Nephron (organoid): Measurements from ENCODE around the gene CDV3.

Experiments used
- H3K27ac Mint-ChIP-seq, 3 experiments: 2 replicates each; pipeline ENCODE4 v1.8.0; 2020; ENCODE audit warnings: mixed read lengths in 3 of 3, mild to moderate bottlenecking in 2 of 3, moderate library complexity in 1 of 3
- H3K27me3 Mint-ChIP-seq: 2 replicates; pipeline ENCODE4 v1.8.0; 2021; ENCODE audit warnings: low read depth, mild to moderate bottlenecking, moderate library complexity, mixed read lengths
- H3K36me3 Mint-ChIP-seq: 2 replicates; pipeline ENCODE4 v1.8.0; 2020; ENCODE audit warnings: low read depth, mixed read lengths
- H3K4me1 Mint-ChIP-seq: 2 replicates; pipeline ENCODE4 v1.8.0; 2020; ENCODE audit warnings: mixed read lengths
- H3K4me3 Mint-ChIP-seq, 3 experiments: 2 replicates each; pipeline ENCODE4 v1.8.0; 2020; ENCODE audit warnings: mild to moderate bottlenecking in 3 of 3, mixed read lengths in 3 of 3, moderate library complexity in 2 of 3
- H3K9me3 Mint-ChIP-seq: 2 replicates; pipeline ENCODE4 v1.8.0; 2020; ENCODE audit warnings: mixed read lengths
- CTCF ChIP-seq, 3 experiments: fragments of 200-600 bp; sonication (generic); IDR thresholded peaks; one replicate each; pipeline ENCODE4 v1.5.0; 2021; ENCODE audit warnings: antibody characterized with exemption in 3 of 3; ENCODE audit not compliant: unreplicated experiment in 3 of 3

The CDV3 gene

GRCh38 chr3:133600572-133601081 lies 27.1 kb downstream of the CDV3 start:
- Mint-ChIP-seq H3K36me3 (peaks cover 25% of the 10 kb centered on the region), H3K9me3 (no peaks in the 10 kb centered on the region), H3K27me3 (no peaks in the 10 kb centered on the region), H3K4me3 (no peak overlapping the region), H3K4me1 (no peaks in the 10 kb centered on the region), H3K27ac (no peak overlapping the region)
- TF ChIP-seq CTCF (IDR thresholded peaks at IDR 0.05; ENCODE audit: unreplicated experiment in 3 of 3) = no peak

GRCh38 chr3:133606342-133606741 lies 32.9 kb downstream of the CDV3 start:
- no peak for TF ChIP-seq CTCF (IDR thresholded peaks at IDR 0.05; ENCODE audit: unreplicated experiment in 3 of 3)
- Mint-ChIP-seq H3K4me3 (no peak overlapping the region), H3K36me3 (peaks cover 59% of the 10 kb centered on the region), H3K27ac (peak overlapping the region in 1 of 3 experiments; percentile 30), H3K27me3 (no peaks in the 10 kb centered on the region), H3K4me1 (no peaks in the 10 kb centered on the region), H3K9me3 (no peaks in the 10 kb centered on the region)

GRCh38 chr3:133606902-133607301 lies 33.4 kb downstream of the CDV3 start:
- H3K4me1 Mint-ChIP-seq = no peaks in the 10 kb centered on the region
- no peaks in the 10 kb centered on the region for H3K9me3 Mint-ChIP-seq
- H3K4me3 Mint-ChIP-seq = no peak overlapping the region
- H3K27me3 Mint-ChIP-seq = no peaks in the 10 kb centered on the region
- H3K36me3 Mint-ChIP-seq = peaks cover 55% of the 10 kb centered on the region
- no peak overlapping the region for H3K27ac Mint-ChIP-seq
- no peak for TF ChIP-seq CTCF (IDR thresholded peaks at IDR 0.05; ENCODE audit: unreplicated experiment in 3 of 3)

- Mint-ChIP-seq H3K4me3 (no peak overlapping the region), H3K27ac (no peak overlapping the region), H3K27me3 (no peaks in the 10 kb centered on the region), H3K36me3 (peaks cover 54% of the 10 kb centered on the region), H3K9me3 (no peaks in the 10 kb centered on the region), H3K4me1 (no peaks in the 10 kb centered on the region)
- no peak for TF ChIP-seq CTCF (IDR thresholded peaks at IDR 0.05; ENCODE audit: unreplicated experiment in 3 of 3)
These were observed 34.3 kb downstream of the CDV3 start for GRCh38 chr3:133607816-133608215.

DNA sequence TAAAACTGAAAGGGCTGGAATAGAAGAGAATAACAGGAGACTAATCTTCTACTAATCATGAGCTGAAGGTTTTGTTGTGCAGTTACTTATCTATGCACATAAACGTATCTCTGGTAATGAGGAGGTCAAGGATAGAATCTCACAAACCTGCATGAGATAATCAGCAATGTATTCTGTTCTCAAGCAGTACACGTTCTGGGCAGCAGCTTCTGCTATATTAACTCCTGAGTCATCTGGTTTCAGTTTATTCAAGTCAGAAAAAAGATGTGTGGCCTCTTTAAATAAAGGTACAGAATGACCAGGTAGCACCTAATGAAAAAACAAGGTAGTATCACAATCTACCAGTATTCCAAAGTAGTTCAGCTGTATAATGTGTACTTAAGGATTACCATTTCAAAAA lies 34.9 kb downstream of the CDV3 start:
- H3K27ac Mint-ChIP-seq = no peak overlapping the region
- H3K9me3 Mint-ChIP-seq = no peaks in the 10 kb centered on the region
- H3K4me3 Mint-ChIP-seq = no peak overlapping the region

More for the DNA sequence above, 34.9 kb downstream of the CDV3 start:
- H3K27me3 Mint-ChIP-seq = no peaks in the 10 kb centered on the region
- peaks cover 54% of the 10 kb centered on the region for H3K36me3 Mint-ChIP-seq
- no peaks in the 10 kb centered on the region for H3K4me1 Mint-ChIP-seq
- TF ChIP-seq CTCF (IDR thresholded peaks at IDR 0.05; ENCODE audit: unreplicated experiment in 3 of 3) = no peak
